ENCODE results near the gene POMT1. TPM values are rescaled to one million over a fixed set of nuclear protein-coding genes. Genes with fewer than 3 reads are reported as not detected.

POMT1 gene
- total RNA-seq, 4 donors from 2014 or later: 14.3 to 43.1 (median 32.2) TPM

DNA sequence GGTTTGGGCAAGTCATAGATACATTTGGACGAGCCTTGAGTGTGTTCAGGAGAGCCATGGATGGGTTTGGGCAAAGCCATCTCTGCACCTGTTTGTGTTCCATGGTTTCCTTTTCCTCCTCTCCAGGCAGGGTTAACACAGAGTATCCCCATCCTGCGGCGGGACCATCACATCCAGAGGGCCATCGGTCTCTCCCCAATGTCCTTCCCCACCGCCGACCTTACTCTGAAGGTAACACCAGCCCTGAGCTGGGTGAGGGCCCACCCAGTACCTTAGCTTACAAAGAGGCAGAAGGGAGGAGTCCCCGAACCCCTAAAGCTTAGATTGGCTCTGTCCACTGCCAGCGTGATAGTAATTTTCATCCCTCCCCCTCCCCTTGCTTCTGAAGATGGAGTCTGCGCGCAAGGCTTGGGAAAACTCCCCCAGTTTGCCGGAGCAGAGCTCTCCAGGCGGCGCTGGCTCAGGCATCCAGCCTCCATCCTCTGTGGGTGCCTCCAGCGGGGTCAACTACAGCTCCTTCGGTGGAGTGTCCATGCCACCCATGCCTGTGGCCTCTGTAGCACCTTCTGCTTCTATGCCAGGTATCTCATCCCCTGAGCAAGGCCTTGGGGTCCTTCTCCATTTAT, 18.0 kb upstream of the POMT1 start:
- peaks cover 26 to 44% of the 10 kb centered on the region in 2 donors for H3K4me1 ChIP-seq
- H3K27me3 ChIP-seq: no peaks in the 10 kb centered on the region
- H3K4me3 ChIP-seq: no peak overlapping the region
- intact Hi-C loops (cut with DNase I; ENCODE audit: low total_unique reads) (no loop called here), in situ Hi-C loops (cut with MboI; ENCODE audit: low sequenced_read_pairs in 4 of 4) (loop anchor here in 2 of 4 donors (25.0 kb wide), 1 partner anchor 97 kb away; the partner anchor contains the start of gene PRRC2B (in 2 of the 2))
- ATAC-seq (no peak), DNase-seq (no peak)
- no peaks in the 10 kb centered on the region for H3K9me3 ChIP-seq
- peaks cover 0 to 75% of the 10 kb centered on the region in 2 donors for H3K36me3 ChIP-seq
- H3K27ac ChIP-seq: peak overlapping the region; percentile 83 to 94 (median 90)
- TF ChIP-seq, protein P1, sequence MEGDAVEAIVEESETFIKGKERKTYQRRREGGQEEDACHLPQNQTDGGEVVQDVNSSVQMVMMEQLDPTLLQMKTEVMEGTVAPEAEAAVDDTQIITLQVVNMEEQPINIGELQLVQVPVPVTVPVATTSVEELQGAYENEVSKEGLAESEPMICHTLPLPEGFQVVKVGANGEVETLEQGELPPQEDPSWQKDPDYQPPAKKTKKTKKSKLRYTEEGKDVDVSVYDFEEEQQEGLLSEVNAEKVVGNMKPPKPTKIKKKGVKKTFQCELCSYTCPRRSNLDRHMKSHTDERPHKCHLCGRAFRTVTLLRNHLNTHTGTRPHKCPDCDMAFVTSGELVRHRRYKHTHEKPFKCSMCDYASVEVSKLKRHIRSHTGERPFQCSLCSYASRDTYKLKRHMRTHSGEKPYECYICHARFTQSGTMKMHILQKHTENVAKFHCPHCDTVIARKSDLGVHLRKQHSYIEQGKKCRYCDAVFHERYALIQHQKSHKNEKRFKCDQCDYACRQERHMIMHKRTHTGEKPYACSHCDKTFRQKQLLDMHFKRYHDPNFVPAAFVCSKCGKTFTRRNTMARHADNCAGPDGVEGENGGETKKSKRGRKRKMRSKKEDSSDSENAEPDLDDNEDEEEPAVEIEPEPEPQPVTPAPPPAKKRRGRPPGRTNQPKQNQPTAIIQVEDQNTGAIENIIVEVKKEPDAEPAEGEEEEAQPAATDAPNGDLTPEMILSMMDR (IDR thresholded peaks at IDR 0.05 in 4 of 5, conservative IDR thresholded peaks at IDR 0.05 in 1 of 5): no peak
- TF ChIP-seq POLR2A (IDR thresholded peaks at IDR 0.05): no peak

DNA sequence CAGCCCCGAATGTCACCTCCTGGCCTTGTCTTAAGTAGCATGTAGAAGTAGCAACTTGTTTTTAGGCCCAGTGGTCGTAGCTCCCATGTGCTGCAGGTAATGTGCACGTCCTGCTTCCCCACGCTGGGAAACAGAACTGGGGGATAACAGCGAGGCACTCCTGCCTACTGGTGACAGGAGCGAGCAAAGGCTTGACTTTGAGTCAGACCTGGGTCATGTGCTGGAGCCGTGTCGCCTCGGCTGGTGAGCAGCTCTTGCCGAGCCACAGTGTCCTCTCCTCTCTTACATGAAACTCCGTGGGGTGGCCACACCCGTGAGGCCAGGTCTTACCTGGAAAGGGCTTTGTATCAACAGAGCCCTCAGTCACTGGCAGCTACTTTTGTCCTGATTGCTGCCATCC, 17.5 kb upstream of the POMT1 start:
- Histone ChIP-seq H3K36me3 (peaks cover 0 to 78% of the 10 kb centered on the region in 2 donors), H3K4me1 (peaks cover 26 to 39% of the 10 kb centered on the region in 2 donors), H3K27ac (peak overlapping the region; percentile 83 to 94 (median 90)), H3K9me3 (no peaks in the 10 kb centered on the region), H3K4me3 (no peak overlapping the region), H3K27me3 (no peaks in the 10 kb centered on the region)
- no peak for DNase-seq
- intact Hi-C loops (cut with DNase I; ENCODE audit: low total_unique reads): no loop called here
- in situ Hi-C loops (cut with MboI; ENCODE audit: low sequenced_read_pairs in 4 of 4): loop anchor here in 2 of 4 donors (25.0 kb wide), 1 partner anchor 98 kb away; the partner anchor contains the start of gene PRRC2B (in 2 of the 2)
- ATAC-seq: no peak
- no peak for TF ChIP-seq POLR2A (IDR thresholded peaks at IDR 0.05)
- TF ChIP-seq, protein P1 (IDR thresholded peaks at IDR 0.05 in 4 of 5, conservative IDR thresholded peaks at IDR 0.05 in 1 of 5): no peak

DNA sequence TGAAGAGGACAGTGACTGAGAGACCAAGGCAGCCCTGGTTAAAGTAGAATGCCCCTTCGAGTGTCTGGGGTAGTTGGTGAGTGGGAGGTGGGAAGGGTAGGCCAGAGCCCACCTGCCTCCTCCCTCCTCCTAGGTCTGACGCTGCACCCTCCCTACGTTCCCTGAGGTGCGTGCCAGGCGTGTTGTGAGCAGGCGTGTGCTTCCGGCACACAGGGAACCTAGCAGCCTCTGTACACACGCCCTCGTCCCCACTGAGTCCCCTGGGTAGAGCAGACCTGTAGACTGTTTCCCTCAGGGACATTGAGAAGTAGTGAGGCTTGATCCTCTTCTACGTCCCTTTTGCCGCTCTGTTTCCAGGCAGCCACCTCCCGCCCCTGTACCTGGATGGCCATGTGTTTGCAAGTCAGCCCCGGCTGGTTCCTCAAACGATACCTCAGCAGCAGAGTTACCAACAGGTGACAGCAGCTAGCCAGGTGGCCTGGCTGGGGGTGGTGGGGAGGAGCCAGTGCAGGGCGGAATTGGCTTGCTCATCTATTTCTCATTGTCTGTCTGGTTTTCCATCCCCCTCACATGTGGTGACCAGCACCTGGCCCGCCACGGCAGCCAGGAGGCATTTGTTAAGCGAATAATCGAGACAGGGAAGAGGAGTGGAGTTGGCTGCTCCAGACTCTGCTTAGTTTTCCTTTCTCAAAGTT, 16.8 kb upstream of the POMT1 start:
- no peaks in the 10 kb centered on the region for H3K27me3 ChIP-seq
- peaks cover 0 to 84% of the 10 kb centered on the region in 2 donors for H3K36me3 ChIP-seq
- no peak overlapping the region for H3K4me3 ChIP-seq
- H3K9me3 ChIP-seq: no peaks in the 10 kb centered on the region
- intact Hi-C loops (cut with DNase I; ENCODE audit: low total_unique reads): no loop called here
- no peak for ATAC-seq
- H3K4me1 ChIP-seq: peaks cover 26 to 33% of the 10 kb centered on the region in 2 donors
- in situ Hi-C loops (cut with MboI; ENCODE audit: low sequenced_read_pairs in 4 of 4): loop anchor here in 2 of 4 donors (25.0 kb wide), 1 partner anchor 99 kb away; the partner anchor contains the start of gene PRRC2B (in 2 of the 2)
- TF ChIP-seq, protein P1 (IDR thresholded peaks at IDR 0.05 in 4 of 5, conservative IDR thresholded peaks at IDR 0.05 in 1 of 5): no peak
- no peak for TF ChIP-seq POLR2A (IDR thresholded peaks at IDR 0.05)
- no peak for DNase-seq
- H3K27ac ChIP-seq: peak overlapping the region; percentile 83 to 94 (median 90)

DNA sequence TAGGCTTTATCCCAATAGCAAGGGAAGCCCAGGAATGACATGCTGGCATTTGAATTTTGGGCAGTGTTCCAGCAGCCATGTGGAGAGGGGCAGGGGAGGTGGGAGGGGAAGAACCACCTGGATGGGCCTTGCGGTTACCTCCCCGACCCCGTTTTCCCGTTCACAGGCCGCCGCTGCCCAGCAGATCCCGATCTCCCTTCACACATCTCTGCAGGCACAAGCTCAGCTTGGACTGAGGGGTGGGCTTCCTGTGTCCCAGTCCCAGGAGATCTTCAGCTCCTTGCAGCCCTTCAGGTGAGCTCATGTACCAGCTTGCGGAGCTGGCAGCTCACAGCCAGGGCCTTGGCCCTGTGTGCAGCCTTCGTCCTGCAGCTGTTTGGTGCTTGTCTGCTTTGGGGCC, 15.7 kb upstream of the POMT1 start:
- in situ Hi-C loops (cut with MboI; ENCODE audit: low sequenced_read_pairs in 4 of 4) (loop anchor here in 2 of 4 donors (25.0 kb wide), 1 partner anchor 100 kb away; the partner anchor contains the start of gene PRRC2B (in 2 of the 2)), intact Hi-C loops (cut with DNase I; ENCODE audit: low total_unique reads) (no loop called here)
- no peak for ATAC-seq
- no peaks in the 10 kb centered on the region for H3K9me3 ChIP-seq
- H3K4me3 ChIP-seq: no peak overlapping the region
- H3K27ac ChIP-seq: peak overlapping the region in 1 of 4 donors; percentile 27
- TF ChIP-seq, protein P1 (IDR thresholded peaks at IDR 0.05 in 4 of 5, conservative IDR thresholded peaks at IDR 0.05 in 1 of 5): no peak
- no peaks in the 10 kb centered on the region for H3K27me3 ChIP-seq
- H3K4me1 ChIP-seq: peaks cover 25 to 26% of the 10 kb centered on the region in 2 donors
- no peak for DNase-seq
- peaks cover 0 to 88% of the 10 kb centered on the region in 2 donors for H3K36me3 ChIP-seq
